Activated naive CD8-positive, alpha-beta T cell (primary cell): Measurements from ENCODE around the gene RIPOR2.
"Not testable (repeated sequence)": the region's sequence is repeated elsewhere in the genome, so short reads cannot be mapped to it uniquely, and the experiment has no call there.

Experiments
- H3K27ac Mint-ChIP-seq: one replicate; pipeline ENCODE4 v1.8.0; 2021; ENCODE audit warnings: mixed read lengths
- H3K27me3 Mint-ChIP-seq: one replicate; pipeline ENCODE4 v1.8.0; 2021; ENCODE audit warnings: mixed read lengths
- H3K36me3 Mint-ChIP-seq: one replicate; pipeline ENCODE4 v1.8.0; 2021; ENCODE audit warnings: mixed read lengths
- H3K4me1 Mint-ChIP-seq: one replicate; pipeline ENCODE4 v1.8.0; 2021; ENCODE audit warnings: low read depth, mixed read lengths
- H3K4me3 Mint-ChIP-seq: one replicate; pipeline ENCODE4 v1.8.0; 2021; ENCODE audit warnings: mild to moderate bottlenecking, mixed read lengths
- H3K9me3 Mint-ChIP-seq: one replicate; pipeline ENCODE4 v1.8.0; 2021; ENCODE audit warnings: low read depth, mixed read lengths

Gene RIPOR2

GRCh38 chr6:24963887-24964570 is 28.3 kb upstream of the RIPOR2 start:
- peaks cover 26% of the 10 kb centered on the region for H3K36me3 Mint-ChIP-seq
- H3K27me3 Mint-ChIP-seq, result no peaks in the 10 kb centered on the region
- no peak overlapping the region for H3K27ac Mint-ChIP-seq
- H3K4me1 Mint-ChIP-seq, result peaks cover 85% of the 10 kb centered on the region
- H3K9me3 Mint-ChIP-seq, result peaks cover 8% of the 10 kb centered on the region
- H3K4me3 Mint-ChIP-seq, result peak overlapping the region; percentile 42

DNA sequence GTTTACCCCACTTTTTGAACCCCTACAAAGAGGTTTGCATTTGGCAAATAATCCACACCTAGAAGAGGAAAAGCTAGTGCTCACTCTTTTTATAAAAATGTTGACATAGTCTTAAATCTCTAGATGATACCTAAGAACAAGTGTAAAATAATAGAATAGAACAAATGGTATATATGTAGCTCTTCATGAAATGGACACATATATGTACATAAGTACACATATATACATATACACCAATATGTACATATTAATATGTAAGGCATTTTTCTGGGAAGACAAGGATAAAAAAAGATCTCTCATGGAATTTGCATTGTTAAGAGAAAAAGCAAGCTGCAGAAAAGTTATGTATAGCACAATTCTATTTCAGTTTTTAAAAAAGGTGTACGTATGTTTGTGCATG is 27.6 kb upstream of the RIPOR2 start:
- Mint-ChIP-seq H3K9me3 (peaks cover 8% of the 10 kb centered on the region), H3K27ac (no peak overlapping the region), H3K4me1 (peaks cover 85% of the 10 kb centered on the region), H3K36me3 (peaks cover 28% of the 10 kb centered on the region), H3K4me3 (no peak overlapping the region), H3K27me3 (no peaks in the 10 kb centered on the region)

- Mint-ChIP-seq H3K4me1 (peaks cover 85% of the 10 kb centered on the region), H3K9me3 (peaks cover 8% of the 10 kb centered on the region), H3K27ac (peak overlapping the region; percentile 94), H3K27me3 (no peaks in the 10 kb centered on the region), H3K4me3 (peak overlapping the region; percentile 4), H3K36me3 (peaks cover 24% of the 10 kb centered on the region)
Measured at GRCh38 chr6:24961852-24962251, 26.1 kb upstream of the RIPOR2 start.

- H3K27ac Mint-ChIP-seq, result peak overlapping the region; percentile 94
- peaks cover 8% of the 10 kb centered on the region for H3K9me3 Mint-ChIP-seq
- peak overlapping the region; percentile 69 for H3K4me3 Mint-ChIP-seq
- H3K4me1 Mint-ChIP-seq, result peaks cover 88% of the 10 kb centered on the region
- H3K27me3 Mint-ChIP-seq, result no peaks in the 10 kb centered on the region
- peaks cover 21% of the 10 kb centered on the region for H3K36me3 Mint-ChIP-seq
Measured at GRCh38 chr6:24960991-24961475, 25.3 kb upstream of the RIPOR2 start.

- H3K4me3 Mint-ChIP-seq, result peak overlapping the region; percentile 52
- H3K4me1 Mint-ChIP-seq, result peaks cover 90% of the 10 kb centered on the region
- peaks cover 20% of the 10 kb centered on the region for H3K36me3 Mint-ChIP-seq
- H3K27ac Mint-ChIP-seq, result peak overlapping the region; percentile 94
- no peaks in the 10 kb centered on the region for H3K27me3 Mint-ChIP-seq
- peaks cover 8% of the 10 kb centered on the region for H3K9me3 Mint-ChIP-seq
Measured at GRCh38 chr6:24959319-24959718, 23.6 kb upstream of the RIPOR2 start.

GRCh38 chr6:24957199-24957598 is 21.4 kb upstream of the RIPOR2 start:
- Mint-ChIP-seq H3K36me3 (peaks cover 14% of the 10 kb centered on the region), H3K4me1 (peaks cover 90% of the 10 kb centered on the region), H3K27me3 (no peaks in the 10 kb centered on the region), H3K9me3 (peaks cover 6% of the 10 kb centered on the region), H3K4me3 (no peak overlapping the region), H3K27ac (peak overlapping the region; percentile 80)

- peak overlapping the region; percentile 90 for H3K27ac Mint-ChIP-seq
- no peak overlapping the region for H3K4me3 Mint-ChIP-seq
- no peaks in the 10 kb centered on the region for H3K9me3 Mint-ChIP-seq
- no peaks in the 10 kb centered on the region for H3K27me3 Mint-ChIP-seq
- H3K36me3 Mint-ChIP-seq, result peaks cover 2% of the 10 kb centered on the region
- H3K4me1 Mint-ChIP-seq, result peaks cover 92% of the 10 kb centered on the region
Measured at GRCh38 chr6:24953726-24954125, 18.0 kb upstream of the RIPOR2 start.

- Mint-ChIP-seq H3K4me1 (peaks cover 90% of the 10 kb centered on the region), H3K27ac (peak overlapping the region; percentile 95), H3K9me3 (peaks cover 12% of the 10 kb centered on the region), H3K36me3 (peaks cover 7% of the 10 kb centered on the region), H3K4me3 (peak overlapping the region; percentile 84), H3K27me3 (no peaks in the 10 kb centered on the region)
Measured at GRCh38 chr6:24951811-24952299, 16.1 kb upstream of the RIPOR2 start.

DNA sequence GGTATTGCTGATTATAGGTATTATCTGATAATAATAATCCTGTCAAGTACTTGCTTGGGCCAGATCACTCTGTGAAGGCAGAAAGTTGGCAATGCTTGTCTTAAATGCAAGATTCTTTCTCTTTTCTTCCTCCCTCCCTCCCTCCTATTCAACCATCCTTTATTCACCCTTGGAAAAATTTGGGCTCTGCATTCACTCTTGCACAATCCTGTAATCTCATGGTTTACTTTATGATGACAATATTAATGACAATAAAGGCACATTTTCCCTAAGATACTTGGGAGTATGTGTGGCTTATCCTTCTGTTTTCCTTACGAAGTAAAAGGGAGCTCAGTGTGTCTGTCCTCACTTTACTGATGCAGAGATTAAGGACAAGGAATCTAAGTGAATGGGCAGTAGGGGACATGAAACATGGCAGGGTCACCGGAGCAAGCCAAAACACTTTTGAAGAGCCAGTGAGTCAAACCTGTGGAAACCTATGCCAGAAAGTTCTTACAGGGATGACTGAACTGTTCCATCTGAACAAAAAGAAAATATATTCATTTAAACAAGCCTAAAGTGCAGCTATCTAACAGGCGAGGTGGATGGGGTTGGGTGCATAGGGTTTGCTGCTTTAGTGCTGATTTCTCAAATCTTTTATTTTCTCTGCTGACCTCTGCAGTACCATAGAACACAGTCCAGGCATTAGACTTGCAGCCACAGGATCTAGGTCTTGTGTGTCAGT is 14.6 kb upstream of the RIPOR2 start:
- peak overlapping the region; percentile 95 for H3K27ac Mint-ChIP-seq
- no peaks in the 10 kb centered on the region for H3K27me3 Mint-ChIP-seq
- H3K36me3 Mint-ChIP-seq, result peaks cover 13% of the 10 kb centered on the region
- peak overlapping the region; percentile 84 for H3K4me3 Mint-ChIP-seq
- peaks cover 81% of the 10 kb centered on the region for H3K4me1 Mint-ChIP-seq
- H3K9me3 Mint-ChIP-seq, result peaks cover 15% of the 10 kb centered on the region

- Mint-ChIP-seq H3K9me3 (peaks cover 28% of the 10 kb centered on the region), H3K4me1 (peaks cover 70% of the 10 kb centered on the region), H3K36me3 (peaks cover 22% of the 10 kb centered on the region), H3K4me3 (peak overlapping the region; percentile 84), H3K27ac (peak overlapping the region; percentile 95), H3K27me3 (no peaks in the 10 kb centered on the region)
Measured at GRCh38 chr6:24949020-24949569, 13.3 kb upstream of the RIPOR2 start.

DNA sequence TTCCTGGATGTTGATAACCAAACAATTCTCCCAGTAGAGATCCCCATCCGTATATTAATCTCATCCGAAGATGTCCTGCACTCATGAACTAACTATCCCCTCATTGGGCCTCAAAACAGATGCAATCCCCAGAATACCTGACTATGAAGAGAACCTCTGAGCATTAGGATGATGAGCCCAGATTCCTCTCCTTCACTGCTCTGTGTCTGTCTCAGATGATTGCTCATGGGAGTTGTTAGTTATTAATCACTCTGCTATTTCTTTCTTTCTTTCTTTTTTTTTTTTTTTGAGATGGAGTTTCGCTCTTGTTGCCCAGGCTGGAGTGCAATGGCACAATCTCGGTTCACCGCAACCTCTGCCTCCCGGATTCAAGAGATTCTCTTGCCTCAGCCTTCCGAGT is 12.5 kb upstream of the RIPOR2 start:
- peaks cover 23% of the 10 kb centered on the region for H3K36me3 Mint-ChIP-seq
- H3K9me3 Mint-ChIP-seq, result peaks cover 29% of the 10 kb centered on the region
- H3K27ac Mint-ChIP-seq, result peak overlapping the region; percentile 95
- not testable (repeated sequence) for H3K4me3 Mint-ChIP-seq, H3K27me3 Mint-ChIP-seq
- H3K4me1 Mint-ChIP-seq, result peaks cover 61% of the 10 kb centered on the region

DNA sequence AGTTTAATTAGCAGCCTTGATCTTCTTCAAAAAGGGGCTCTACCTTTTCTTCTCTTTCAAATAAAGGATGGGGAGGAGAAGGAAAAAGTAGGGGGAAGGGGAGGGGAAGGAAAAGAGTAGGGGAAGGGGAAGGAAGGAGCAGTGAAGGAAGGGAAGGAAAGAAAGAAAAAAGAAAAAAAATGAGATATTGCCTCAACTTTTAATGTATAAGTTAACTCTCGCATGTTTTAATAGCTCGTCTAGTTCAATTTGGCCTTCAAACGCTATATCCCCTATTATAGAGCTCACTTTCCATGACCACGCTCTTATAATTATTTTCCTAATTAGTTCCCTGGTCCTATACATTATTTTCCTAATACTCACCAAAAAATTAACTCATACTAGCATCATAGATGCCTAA is 11.9 kb upstream of the RIPOR2 start:
- Mint-ChIP-seq H3K27me3 (no peaks in the 10 kb centered on the region), H3K36me3 (peaks cover 28% of the 10 kb centered on the region), H3K27ac (peak overlapping the region; percentile 95), H3K9me3 (peaks cover 29% of the 10 kb centered on the region), H3K4me3 (no peak overlapping the region), H3K4me1 (peaks cover 60% of the 10 kb centered on the region)

DNA sequence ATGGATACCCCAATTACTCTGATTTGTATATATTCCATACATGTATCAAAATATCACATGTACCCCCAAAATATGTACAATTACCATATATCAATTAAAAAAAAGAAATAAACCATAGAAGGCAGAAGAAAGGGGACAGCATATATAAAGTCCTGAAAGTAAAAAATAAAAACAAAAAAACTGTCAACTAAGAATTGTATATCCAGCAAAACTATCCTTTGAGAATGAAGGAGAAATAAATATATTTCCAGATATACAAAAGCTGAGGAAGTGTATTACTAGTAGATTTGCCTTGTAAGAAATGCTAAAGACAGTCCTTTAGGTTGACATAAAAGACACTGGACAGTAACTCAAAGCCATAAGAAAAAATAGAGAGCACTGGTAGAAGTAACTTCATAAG is 9.3 kb upstream of the RIPOR2 start:
- Mint-ChIP-seq H3K27ac (no peak overlapping the region), H3K4me1 (peaks cover 56% of the 10 kb centered on the region), H3K4me3 (no peak overlapping the region), H3K27me3 (no peaks in the 10 kb centered on the region), H3K36me3 (peaks cover 28% of the 10 kb centered on the region), H3K9me3 (peaks cover 29% of the 10 kb centered on the region)

DNA sequence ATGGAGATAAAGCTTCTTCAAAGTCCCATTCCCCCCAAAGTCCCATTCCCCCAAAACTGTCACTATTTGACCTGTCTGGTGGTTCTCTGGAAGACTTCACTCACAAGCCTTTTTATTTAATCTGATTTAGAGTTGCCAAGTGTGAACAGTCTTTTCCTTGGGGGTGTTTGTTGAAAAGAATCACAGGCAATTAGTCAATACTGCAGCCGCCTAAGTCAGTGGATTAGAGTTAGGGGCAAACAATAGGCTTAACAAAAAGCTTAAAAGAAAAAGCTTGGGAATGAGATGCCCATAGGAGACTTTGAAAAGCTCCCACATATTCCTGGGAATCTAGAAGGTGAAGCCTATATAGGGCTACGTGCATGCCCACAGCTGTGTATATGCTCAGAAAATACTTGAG is 8.0 kb upstream of the RIPOR2 start:
- Mint-ChIP-seq H3K27me3 (no peaks in the 10 kb centered on the region), H3K36me3 (peaks cover 28% of the 10 kb centered on the region), H3K4me3 (no peak overlapping the region), H3K27ac (peak overlapping the region; percentile 67), H3K4me1 (peaks cover 54% of the 10 kb centered on the region), H3K9me3 (peaks cover 29% of the 10 kb centered on the region)

DNA sequence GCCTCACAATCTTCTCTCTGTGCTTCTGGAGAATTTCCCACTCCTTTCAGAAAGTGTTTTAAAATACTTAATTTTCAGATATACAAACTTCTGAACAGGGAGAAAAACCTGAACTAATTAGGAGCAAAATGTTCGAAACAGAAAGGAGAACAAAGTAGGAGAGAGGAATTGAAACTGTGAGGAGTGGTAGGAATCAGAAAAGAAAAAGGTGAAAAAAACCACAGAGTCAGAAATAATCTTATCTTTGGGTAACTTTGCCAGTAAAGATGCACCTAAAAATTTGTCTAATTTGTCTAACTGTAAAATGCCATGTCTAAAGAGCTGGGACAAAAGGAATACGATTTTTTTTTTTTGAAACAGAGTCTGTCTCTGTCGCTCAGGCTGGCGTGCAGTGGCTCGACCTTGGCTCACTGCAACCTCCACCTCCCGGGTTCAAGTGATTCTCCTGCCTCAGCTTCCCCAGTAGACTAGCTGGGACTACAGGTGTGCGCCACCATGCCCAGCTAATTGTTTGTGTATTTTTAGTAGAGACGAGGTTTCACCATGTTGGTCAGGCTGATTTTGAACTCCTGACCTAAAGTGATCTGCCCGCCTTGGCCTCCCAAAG is 4.7 kb upstream of the RIPOR2 start:
- Mint-ChIP-seq H3K27me3 (no peaks in the 10 kb centered on the region), H3K4me3 (peak overlapping the region; percentile 8), H3K4me1 (peaks cover 70% of the 10 kb centered on the region), H3K36me3 (peaks cover 16% of the 10 kb centered on the region), H3K27ac (peak overlapping the region; percentile 89), H3K9me3 (peaks cover 14% of the 10 kb centered on the region)
